Erythroblast (primary cell): ENCODE results near the gene RPS6KA5.
A peak's percentile ranks its signal among the peaks of the same experiment; 100 is the strongest.

Experiments used
- DNase-seq, 2 experiments: peaks; one replicate each; lab custom pipeline; 2025; lab: John Stamatoyannopoulos, UW
- GATA1 ChIP-seq: IDR thresholded peaks from 2 replicates; pipeline ENCODE4 v1.6.1; 2011; ENCODE audit warnings: low read depth, mild to moderate bottlenecking, control low read depth, low read length, moderate library complexity
- POLR2A ChIP-seq: IDR thresholded peaks from 2 replicates; pipeline ENCODE4 v1.6.1; 2011; ENCODE audit warnings: mild to moderate bottlenecking, low read length

The RPS6KA5 gene

GRCh38 chr14:91058042-91058581 is 2.3 kb downstream of the RPS6KA5 start:
- DNase-seq: peak in 1 of 2 experiments; percentile 19
- no peak for TF ChIP-seq POLR2A
- TF ChIP-seq GATA1: no peak

DNA sequence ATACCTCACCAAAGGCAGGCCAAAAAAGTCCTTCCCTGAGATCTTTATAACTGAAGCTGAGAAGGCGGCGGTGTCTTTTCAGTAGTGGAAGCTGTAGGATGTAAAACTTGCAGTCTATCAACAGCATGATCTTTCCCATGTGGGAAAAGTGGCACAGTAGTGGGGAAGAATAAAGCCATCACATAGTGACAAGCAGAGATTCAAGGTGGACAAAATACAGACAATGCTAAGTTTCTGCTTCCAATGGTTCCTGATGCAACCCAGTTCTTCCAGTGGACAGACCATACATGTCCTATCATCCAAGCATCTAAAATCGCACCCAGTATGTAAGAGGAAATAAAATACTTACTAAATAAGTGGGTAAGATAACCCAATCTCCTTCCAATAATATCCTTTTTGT is 4.1 kb downstream of the RPS6KA5 start:
- TF ChIP-seq GATA1 (no peak), POLR2A (no peak)
- DNase-seq: no peak

- no peak for TF ChIP-seq POLR2A
- no peak for TF ChIP-seq GATA1
- no peak for DNase-seq
These were observed 5.4 kb downstream of the RPS6KA5 start for GRCh38 chr14:91055016-91055415.

- DNase-seq: no peak
- TF ChIP-seq GATA1 (no peak), POLR2A (no peak)
These were observed 11.8 kb downstream of the RPS6KA5 start for GRCh38 chr14:91048676-91049075.

GRCh38 chr14:91048265-91048664 is 12.2 kb downstream of the RPS6KA5 start:
- no peak for TF ChIP-seq POLR2A
- TF ChIP-seq GATA1: no peak
- DNase-seq: no peak

DNA sequence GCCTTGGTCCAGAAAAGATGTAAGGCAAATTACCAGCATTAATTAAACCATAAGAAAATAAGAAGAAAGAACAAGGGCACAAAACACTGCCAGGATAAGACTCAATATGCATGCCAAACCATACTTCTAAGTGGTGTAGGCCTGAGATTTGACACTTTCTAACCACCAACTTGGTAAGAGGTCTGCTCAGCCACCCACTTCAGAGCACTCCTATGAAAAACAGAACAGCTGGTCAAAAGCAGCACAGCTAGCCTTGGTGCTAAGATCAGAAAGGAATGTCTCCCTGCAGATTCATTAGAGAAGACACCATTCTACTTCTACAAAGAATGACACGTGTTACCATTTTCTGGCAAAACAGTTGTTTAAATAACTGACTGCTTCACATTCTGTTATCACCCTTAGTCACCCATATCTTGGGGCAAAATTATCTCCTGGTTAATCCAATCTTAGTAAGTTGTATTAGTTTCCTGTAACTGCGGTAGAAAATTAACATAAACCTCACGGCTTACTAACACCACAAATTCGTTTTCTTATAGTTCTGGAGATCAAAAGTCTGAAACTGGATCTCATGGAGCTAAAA is 13.2 kb downstream of the RPS6KA5 start:
- no peak for DNase-seq
- no peak for TF ChIP-seq GATA1

- TF ChIP-seq GATA1 (no peak), POLR2A (no peak)
- DNase-seq: no peak
These were observed 13.9 kb downstream of the RPS6KA5 start for GRCh38 chr14:91046488-91047072.

GRCh38 chr14:91041450-91041849 is 19.0 kb downstream of the RPS6KA5 start:
- no peak for DNase-seq
- TF ChIP-seq GATA1 (no peak), POLR2A (no peak)

GRCh38 chr14:91040545-91040944 is 19.9 kb downstream of the RPS6KA5 start:
- TF ChIP-seq GATA1 (no peak), POLR2A (no peak)
- no peak for DNase-seq

- TF ChIP-seq POLR2A: no peak
- TF ChIP-seq GATA1: no peak
- DNase-seq: no peak
These were observed 22.0 kb downstream of the RPS6KA5 start for GRCh38 chr14:91038439-91038838.

- TF ChIP-seq GATA1: no peak
- no peak for TF ChIP-seq POLR2A
- DNase-seq: no peak
These were observed 23.5 kb downstream of the RPS6KA5 start for GRCh38 chr14:91036741-91037469.

DNA sequence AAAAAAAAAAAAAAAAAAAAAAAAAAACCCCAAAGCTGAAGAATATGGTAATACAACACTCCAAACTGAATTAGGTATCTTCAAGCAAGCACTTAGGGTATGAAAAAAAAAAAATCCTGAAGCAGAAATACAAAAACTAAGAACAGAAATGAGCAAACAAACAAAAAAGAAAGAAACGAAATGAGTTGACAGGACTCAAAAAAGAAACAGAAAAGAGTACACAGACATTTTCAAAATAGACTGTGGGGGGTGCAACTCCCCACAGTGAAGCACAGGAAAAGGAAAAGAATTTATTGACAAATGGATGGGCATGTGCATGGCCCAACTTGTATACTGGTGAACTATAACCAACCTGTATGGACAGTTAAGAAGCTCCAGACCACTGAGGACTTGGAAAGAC is 24.6 kb downstream of the RPS6KA5 start:
- no peak for DNase-seq
- TF ChIP-seq POLR2A: no peak
- no peak for TF ChIP-seq GATA1

GRCh38 chr14:91034379-91034778 is 26.1 kb downstream of the RPS6KA5 start:
- DNase-seq: peak in 1 of 2 experiments; percentile 4

DNA sequence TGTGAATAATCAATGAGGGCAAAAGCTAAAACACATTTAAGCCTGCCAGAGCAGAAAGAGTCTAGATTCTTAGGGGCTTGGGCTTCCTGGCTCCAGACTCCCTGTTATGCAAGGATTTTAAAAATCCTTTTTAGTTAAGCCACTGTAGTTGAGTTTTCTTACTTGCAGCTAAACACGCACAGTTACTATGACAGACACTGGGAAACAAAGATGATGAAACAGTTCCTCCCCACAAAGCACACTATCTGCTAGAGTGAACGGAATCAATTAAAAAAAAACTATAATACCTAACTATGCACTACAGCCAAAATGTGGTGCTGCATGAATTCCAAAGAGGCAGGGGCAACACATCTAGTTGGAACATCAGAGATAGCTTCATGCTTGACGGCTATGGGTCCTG is 28.2 kb downstream of the RPS6KA5 start:
- TF ChIP-seq POLR2A: no peak
- no peak for TF ChIP-seq GATA1
- no peak for DNase-seq
